Activated CD8-positive, alpha-beta T cell treated with anti-CD3 and anti-CD28 coated beads for 36 hours (primary cell): ENCODE data around the gene STK10. TPM values are rescaled to one million over a fixed set of nuclear protein-coding genes. Genes with fewer than 3 reads are reported as not detected.
A peak's percentile ranks its signal among the peaks of the same experiment; 100 is the strongest.

Experiments
- ATAC-seq: fragments of 200-7000 bp; cut with Tn5 transposase; one replicate; pipeline ENCODE4 v1.10.0; 2021; ENCODE audit warnings: mild to moderate bottlenecking, moderate library complexity
- CTCF ChIA-PET: fragments of 350-600 bp; sonication (Branson Sonifier 250); formaldehyde crosslinking; loops from one replicate; lab custom pipeline; 2021; ENCODE audit warnings: antibody characterized with exemption; lab: Charles Lee
- POLR2A ChIA-PET: fragments of 350-600 bp; sonication (Branson Sonifier 250); formaldehyde crosslinking; loops from one replicate; lab custom pipeline; 2021; ENCODE audit warnings: antibody characterized with exemption; lab: Charles Lee
- DNase-seq: peaks from one replicate; pipeline ENCODE4 v3.0.0-alpha.2; 2020
- H3K27ac Mint-ChIP-seq: one replicate; pipeline ENCODE4 v1.8.0; 2021; ENCODE audit warnings: mild to moderate bottlenecking, mixed read lengths
- H3K27me3 Mint-ChIP-seq: one replicate; pipeline ENCODE4 v1.8.0; 2021; ENCODE audit warnings: mixed read lengths
- H3K36me3 Mint-ChIP-seq: one replicate; pipeline ENCODE4 v1.8.0; 2021; ENCODE audit warnings: low read depth, mixed read lengths
- H3K4me1 Mint-ChIP-seq: one replicate; pipeline ENCODE4 v1.8.0; 2021; ENCODE audit warnings: low read depth, mixed read lengths
- H3K4me3 Mint-ChIP-seq: one replicate; pipeline ENCODE4 v1.8.0; 2021; ENCODE audit warnings: mild to moderate bottlenecking, moderate library complexity, mixed read lengths
- H3K9me3 Mint-ChIP-seq: one replicate; pipeline ENCODE4 v1.8.0; 2021; ENCODE audit warnings: mixed read lengths
- CTCF ChIP-seq: fragments of 200-600 bp; IDR thresholded peaks from one replicate; pipeline ENCODE4 v1.8.0; 2022; ENCODE audit warnings: antibody characterized with exemption, mild to moderate bottlenecking
- intact Hi-C: fragments of 100-400 bp; cut with micrococcal nuclease; formaldehyde crosslinking; loops from one replicate; pipeline ENCODE4 v1.10.0; 2022
- total RNA-seq, 2 experiments: library from RNA; stranded (reverse); gene quantifications; one replicate each; pipeline ENCODE4 v1.2.3, GENCODE V29; 2021

Gene STK10
- 100 to 1,000 TPM; 142 to 143 TPM for total RNA-seq

GRCh38 chr5:172188033-172188892 is at the start of gene STK10:
STK10 (minus strand) TSS chr5:172188224; CDS start chr5:172188042, 182 bp downstream.
- Mint-ChIP-seq H3K36me3 (peaks cover 38% of the 10 kb centered on the region), H3K9me3 (no peaks in the 10 kb centered on the region), H3K27me3 (no peaks in the 10 kb centered on the region), H3K4me1 (peaks cover 18% of the 10 kb centered on the region), H3K4me3 (peak within 1 kb of the TSS; percentile 92), H3K27ac (peak within 1 kb of the TSS; percentile 96)
- intact Hi-C loops = loop anchor here (2.0 to 5.0 kb wide), 3 partner anchors 94 to 281 kb away; partner anchors contain the start of gene UBTD2
- DNase-seq (peak; percentile 93), ATAC-seq (peak; percentile 76)
- ChIA-PET CTCF (interaction anchor here (0.6 to 8.4 kb wide), 58 partner anchors 9 to 276 kb away, joined by 3 to 129 read pairs (median 6); partner anchors contain the start of genes FBXW11 and UBTD2), POLR2A (interaction anchor here (0.6 to 7.8 kb wide), 19 partner anchors 9 to 182 kb away, joined by 3 to 124 read pairs (median 4); partner anchors contain the start of genes FBXW11 and UBTD2)
- peak; percentile 90 for TF ChIP-seq CTCF

GRCh38 chr5:172235827-172236736 is 48.1 kb upstream of the STK10 start:
- intact Hi-C loops = no loop called here
- Mint-ChIP-seq H3K4me3 (no peak overlapping the region), H3K4me1 (peaks cover 40% of the 10 kb centered on the region), H3K27me3 (no peaks in the 10 kb centered on the region), H3K27ac (no peak overlapping the region), H3K9me3 (no peaks in the 10 kb centered on the region), H3K36me3 (peaks cover 17% of the 10 kb centered on the region)
- ATAC-seq (no peak), DNase-seq (no peak)
- ChIA-PET POLR2A (interaction anchor here (1.7 kb wide), 1 partner anchor 8 kb away, joined by 5 read pairs; no protein-coding TSS in a partner anchor), CTCF (no interaction called here)
- TF ChIP-seq CTCF = no peak

GRCh38 chr5:172235132-172235780 is 47.2 kb upstream of the STK10 start:
- Mint-ChIP-seq H3K4me3 (no peak overlapping the region), H3K27ac (no peak overlapping the region), H3K36me3 (peaks cover 21% of the 10 kb centered on the region), H3K27me3 (no peaks in the 10 kb centered on the region), H3K4me1 (peaks cover 42% of the 10 kb centered on the region), H3K9me3 (no peaks in the 10 kb centered on the region)
- intact Hi-C loops = no loop called here
- no peak for TF ChIP-seq CTCF
- no peak for DNase-seq
- peak; percentile 27 for ATAC-seq
- ChIA-PET CTCF (interaction anchor here (0.6 kb wide), 1 partner anchor 9 kb away, joined by 3 read pairs; no protein-coding TSS in a partner anchor), POLR2A (interaction anchor here (1.7 kb wide), 1 partner anchor 9 kb away, joined by 5 read pairs; no protein-coding TSS in a partner anchor)

GRCh38 chr5:172234031-172234430 is 46.0 kb upstream of the STK10 start:
- ATAC-seq (no peak), DNase-seq (no peak)
- H3K27ac Mint-ChIP-seq = no peak overlapping the region
- peaks cover 27% of the 10 kb centered on the region for H3K36me3 Mint-ChIP-seq
- no peak overlapping the region for H3K4me3 Mint-ChIP-seq
- CTCF ChIA-PET = interaction anchor here (1.0 kb wide), 1 partner anchor 49 kb away, joined by 4 read pairs; the partner anchor contains the start of gene UBTD2
- H3K27me3 Mint-ChIP-seq = no peaks in the 10 kb centered on the region
- peaks cover 42% of the 10 kb centered on the region for H3K4me1 Mint-ChIP-seq
- POLR2A ChIA-PET = interaction anchor here (0.7 kb wide), 1 partner anchor 47 kb away, joined by 3 read pairs; no protein-coding TSS in a partner anchor
- intact Hi-C loops = no loop called here
- TF ChIP-seq CTCF = no peak
- H3K9me3 Mint-ChIP-seq = no peaks in the 10 kb centered on the region
